DOHH2 (cell line): Measurements from ENCODE around the gene TYRO3.

Experiments used
- CTCF ChIP-seq: fragments of 200-600 bp; sonication (generic); IDR thresholded peaks from one replicate; pipeline ENCODE4 v1.5.1; 2014; ENCODE audit warnings: antibody characterized with exemption, mild to moderate bottlenecking, low read depth, low read length; ENCODE audit not compliant: poor library complexity, severe bottlenecking
- EZH2phosphoT487 ChIP-seq: fragments of 200-600 bp; sonication (generic); IDR thresholded peaks from 2 replicates; pipeline ENCODE4 v1.6.1; 2017; ENCODE audit warnings: borderline replicate concordance, mild to moderate bottlenecking, antibody characterized with exemption, low read length, moderate library complexity, mixed read lengths

- TF ChIP-seq CTCF (no peak), EZH2phosphoT487 (no peak)
These were observed 71.7 kb downstream of the TYRO3 start for GRCh38 chr15:41630616-41631217.
